TTC549 (cell line): ENCODE measurements around the gene MYO5B.

Experiments used
- FAIRE-seq: peaks from 2 replicates; lab custom pipeline; 2012; peaks lifted over from hg19 to GRCh38; lab: Jason Lieb, UNC

Gene MYO5B

DNA sequence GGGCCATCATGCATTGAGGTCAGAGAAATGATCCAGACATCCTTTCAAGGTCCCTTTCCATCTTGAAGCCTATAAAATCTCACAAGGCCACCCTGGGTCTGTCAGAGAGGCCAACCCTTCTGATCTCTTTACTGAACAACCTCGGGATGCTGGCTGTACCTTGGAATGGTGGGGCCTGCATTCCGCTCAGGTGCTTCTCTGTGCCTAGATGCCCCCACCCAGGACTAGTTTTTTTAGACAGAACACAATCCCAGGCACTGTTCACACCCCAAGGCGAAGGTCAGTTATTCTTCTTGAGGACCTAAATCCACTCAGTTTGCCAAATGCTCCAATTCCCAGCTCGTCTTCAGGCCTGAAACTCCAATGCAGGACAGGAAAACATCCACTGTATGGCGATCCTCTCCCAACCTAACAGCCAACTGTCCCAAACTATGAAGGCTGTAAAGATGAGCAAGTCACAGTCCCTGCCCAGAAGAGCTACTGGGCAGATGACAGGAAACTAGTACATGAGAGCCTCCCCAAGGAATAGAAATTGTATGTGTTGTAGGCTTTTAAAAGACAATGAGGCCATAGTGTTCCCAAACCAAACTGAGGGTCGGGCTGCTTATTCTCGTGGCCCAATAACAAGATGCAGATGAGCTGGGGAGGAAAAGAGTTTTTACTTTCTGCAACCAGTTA lies 227.2 kb downstream of the MYO5B start:
- FAIRE-seq: no peak

DNA sequence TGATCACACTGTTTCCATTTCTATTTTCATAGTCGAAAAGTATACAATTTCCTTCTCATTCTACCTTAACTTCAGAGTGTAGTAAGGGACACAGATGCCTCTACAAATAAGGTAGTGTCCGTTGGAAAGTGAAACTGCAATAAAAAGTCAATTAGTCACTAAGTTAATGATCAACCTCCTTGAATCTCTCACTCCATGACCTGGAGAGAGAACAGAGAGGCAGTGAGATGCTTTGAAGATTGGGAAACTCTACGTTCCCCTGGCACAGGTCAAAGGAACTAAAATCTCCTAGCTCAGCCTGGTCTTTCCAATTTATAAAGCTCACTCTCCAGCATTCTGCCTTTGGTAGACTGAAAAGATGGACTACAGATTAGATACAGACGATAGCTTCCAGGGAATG lies 227.8 kb downstream of the MYO5B start:
- FAIRE-seq: no peak

DNA sequence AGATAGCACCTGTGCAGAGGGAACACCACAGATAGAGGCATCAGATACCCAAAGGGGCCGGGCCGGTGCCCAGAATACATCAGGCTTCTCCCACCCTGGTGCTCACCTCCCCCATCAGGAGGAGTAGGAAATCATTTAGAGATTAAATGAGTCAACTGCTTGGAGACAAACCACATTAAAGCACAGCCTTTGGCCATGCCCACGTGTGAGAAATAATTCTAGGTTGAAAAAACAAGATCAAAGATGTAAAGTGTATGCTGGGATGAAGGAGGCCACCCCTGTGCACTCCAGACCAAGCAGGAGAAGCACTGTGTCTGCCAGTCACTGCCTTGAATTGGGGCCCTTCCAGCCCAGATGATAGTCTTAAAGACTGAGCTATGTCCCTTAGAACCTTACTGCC lies 228.9 kb downstream of the MYO5B start:
- no peak for FAIRE-seq

DNA sequence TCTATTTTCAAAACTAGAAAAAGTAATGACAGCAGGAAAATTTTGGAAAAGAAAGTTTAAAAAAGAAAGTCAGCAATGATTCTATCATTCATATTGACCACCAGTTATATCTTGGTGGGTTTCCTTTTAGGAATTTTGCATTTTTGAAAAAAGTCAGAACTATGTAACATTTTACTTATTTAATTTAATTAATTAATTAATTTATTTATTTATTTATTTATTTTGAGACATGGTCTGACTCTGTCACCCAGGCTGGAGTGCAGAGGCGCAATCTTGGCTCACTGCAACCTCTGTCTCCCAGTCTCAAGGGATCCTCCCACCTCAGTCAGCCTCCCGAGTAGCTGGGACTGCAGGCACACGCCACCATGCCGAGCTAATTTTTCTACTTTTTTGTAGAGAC lies 231.7 kb downstream of the MYO5B start:
- FAIRE-seq: no peak

DNA sequence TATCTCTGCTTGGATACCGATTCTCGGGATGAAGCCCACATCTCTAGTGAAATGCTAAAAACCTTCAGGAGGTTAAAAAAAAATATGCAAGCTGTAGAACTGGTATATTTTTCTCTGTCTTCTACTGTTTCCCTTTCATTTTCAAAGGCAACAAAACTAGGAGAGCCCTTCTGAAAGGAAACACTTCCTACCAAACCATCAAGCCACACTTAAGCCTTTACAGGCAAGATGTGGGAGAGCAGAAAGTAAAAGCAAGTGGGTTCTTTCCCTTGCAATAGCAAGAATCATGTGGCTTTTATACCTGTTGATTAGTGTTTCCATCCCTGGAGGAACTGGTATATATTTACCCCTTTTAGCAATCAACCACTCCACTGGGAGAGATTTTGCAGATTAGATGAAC lies 233.7 kb downstream of the MYO5B start:
- FAIRE-seq: no peak

DNA sequence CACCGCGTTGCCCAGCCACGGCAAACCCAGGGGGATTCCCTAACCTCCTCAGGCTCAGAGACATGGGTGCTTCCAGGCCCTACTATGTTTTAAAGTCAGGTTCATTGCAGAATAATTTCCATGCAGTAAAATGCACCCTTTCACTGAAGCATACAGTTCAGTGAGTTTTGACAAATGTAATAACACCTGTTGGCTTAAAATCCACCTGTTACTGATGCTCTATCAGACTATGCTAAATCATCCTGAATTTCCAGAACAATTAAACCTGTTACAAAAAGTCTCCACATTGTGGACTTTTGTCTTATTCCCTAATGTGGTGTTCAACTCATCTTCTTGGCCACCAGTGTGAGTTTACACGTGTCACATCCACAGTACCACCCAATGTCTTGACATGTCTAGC lies 234.6 kb downstream of the MYO5B start:
- no peak for FAIRE-seq

DNA sequence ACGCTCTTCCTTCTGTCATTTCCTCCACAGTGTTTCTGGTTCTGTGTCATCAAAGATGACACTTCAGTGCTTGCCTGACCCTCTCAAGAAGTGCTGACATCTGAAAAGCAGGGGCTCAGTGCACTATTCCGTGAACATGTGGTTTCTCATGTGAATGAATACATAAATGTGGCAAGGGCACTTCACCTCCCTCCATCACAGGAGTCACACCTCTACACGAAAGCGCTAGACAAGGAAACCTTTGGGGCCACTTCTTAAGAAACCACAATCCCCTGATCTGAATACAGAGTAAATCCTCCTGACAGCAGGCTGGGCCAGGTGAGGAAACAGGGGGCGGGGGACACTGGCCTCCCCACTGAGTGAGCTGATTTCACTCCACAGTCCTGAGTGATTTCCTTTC lies 235.8 kb downstream of the MYO5B start:
- no peak for FAIRE-seq

DNA sequence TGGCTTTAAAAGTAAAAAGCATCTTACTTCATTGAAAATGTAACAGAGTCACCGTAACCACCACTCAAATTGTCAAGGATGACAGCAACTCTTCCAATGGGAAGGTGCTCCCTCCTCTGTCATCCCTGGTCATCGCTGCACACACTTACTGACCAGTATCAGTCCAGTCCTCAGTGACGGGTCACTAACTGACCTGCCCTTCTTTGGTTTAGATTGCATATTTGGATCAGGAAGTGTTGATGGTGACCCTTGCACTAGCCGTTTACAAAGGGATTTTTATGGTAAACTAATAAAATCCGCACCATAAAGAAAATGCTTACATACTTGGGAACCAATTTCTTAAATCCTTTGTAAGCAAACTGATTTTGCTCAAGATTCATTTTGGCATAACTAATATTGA lies 239.7 kb downstream of the MYO5B start:
- no peak for FAIRE-seq

DNA sequence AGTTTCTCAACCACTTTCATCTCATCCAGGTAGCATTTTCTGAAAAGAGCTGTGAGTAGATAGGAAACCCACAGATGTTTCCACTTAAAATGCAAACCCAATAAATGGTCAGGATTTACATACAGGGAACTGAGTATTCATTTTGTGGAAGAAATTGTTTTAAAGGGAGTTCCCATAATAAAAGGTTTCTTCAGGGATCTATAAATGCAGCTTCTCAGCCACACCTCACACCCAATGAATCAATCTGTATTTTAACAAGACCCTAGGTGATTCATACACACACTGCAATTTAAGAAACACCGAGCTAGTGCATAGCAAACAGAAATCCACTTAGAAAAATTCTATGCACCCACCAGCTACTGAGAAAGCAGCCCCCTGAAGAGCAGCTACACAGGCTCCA lies 241.6 kb downstream of the MYO5B start:
- FAIRE-seq: no peak

DNA sequence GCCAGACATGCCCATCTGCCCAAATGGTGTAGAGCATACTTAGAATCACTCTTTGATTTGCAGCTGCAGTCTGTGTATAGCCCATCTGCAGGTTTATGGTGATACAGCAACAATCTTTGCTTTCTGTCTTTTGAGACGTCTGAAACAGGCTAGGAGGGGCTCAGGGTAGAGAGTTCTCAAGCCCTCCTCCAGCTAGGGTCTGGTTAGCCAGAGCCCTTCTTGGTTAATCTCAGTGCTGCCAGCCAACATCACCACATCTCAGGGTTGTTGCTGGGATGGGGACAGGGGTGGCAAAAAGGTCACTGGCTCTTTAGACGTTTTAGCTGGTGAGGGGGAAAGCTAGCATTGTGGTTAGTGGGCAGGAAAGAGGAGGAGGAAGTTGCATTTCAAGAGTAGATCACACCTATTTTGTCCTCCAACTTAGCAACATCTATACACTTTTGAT lies 245.0 kb downstream of the MYO5B start:
- FAIRE-seq: no peak

DNA sequence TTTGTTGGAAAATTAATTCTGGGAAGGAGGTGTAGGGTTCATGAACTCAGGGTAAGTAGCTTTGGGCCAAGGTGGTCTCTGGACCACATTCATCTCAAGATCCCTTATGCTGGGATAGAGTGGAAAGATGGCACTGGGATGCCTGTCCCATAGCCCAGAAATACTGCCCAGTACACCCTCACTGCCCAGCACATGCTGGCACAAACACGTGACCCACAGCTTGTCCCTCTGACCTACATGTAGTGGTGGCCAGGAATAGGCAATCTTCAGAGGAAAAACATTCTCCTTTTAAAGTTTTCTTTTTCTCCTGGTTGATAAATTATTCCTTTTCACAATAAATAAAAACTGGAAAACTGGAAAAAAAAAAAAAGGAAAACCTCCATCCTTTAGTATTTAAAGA lies 246.0 kb downstream of the MYO5B start:
- FAIRE-seq: no peak

DNA sequence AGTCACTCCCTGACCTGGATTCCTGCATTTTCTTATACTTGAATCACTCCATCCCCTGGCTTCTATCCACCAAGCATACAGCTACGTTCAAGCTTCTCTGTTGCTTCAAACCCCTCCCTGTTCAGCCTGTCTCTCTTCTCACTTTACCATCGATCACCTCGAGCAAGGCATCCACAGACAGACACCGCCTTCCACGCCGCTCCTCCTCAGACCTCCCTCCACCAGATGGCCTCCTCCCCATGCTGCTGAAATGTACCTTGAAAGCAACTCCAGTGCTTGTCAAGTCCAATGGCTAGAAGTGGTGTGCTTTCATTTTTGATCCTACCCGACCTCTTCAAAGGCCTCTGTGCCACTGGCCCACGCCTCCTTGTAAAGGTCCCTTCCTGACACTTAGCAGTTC lies 250.3 kb downstream of the MYO5B start:
- no peak for FAIRE-seq

DNA sequence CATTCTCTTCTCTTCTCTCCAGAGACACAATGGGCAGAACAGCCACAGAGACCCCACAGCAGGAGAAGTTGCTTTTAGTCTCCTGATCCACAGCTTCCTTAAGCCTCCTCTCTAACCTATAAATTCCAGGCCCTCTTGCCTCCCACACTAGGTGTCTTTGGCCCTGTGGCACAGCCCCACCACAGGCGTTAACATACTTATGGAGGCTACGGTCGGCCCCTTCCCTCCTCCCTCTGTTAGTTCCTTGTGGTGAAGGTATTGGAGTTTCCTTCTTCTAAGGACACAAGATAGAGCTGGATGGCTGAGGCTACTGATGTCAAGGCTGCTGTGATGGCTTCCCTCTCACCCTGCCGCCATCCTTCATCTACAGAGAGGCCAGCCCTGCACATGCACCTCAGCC lies 258.1 kb downstream of the MYO5B start:
- no peak for FAIRE-seq

DNA sequence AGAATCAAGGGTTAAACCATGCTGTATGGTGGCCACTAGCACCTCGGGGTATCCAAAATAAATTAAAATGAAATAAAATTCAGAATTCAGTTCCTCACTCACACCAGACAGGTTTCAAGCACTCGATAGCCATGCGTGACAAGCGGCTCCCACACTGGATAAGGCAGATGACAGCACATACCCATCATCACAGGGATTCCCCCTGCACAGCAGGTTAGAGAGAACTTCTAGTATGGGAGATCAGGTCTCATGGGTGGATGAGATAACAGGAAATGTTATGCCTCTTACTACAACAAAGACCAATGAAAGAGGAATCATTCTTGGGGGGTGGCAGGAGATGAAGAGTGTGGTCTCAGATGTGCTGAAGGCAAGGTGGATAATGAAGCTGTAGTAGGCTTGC lies 259.7 kb downstream of the MYO5B start:
- no peak for FAIRE-seq

DNA sequence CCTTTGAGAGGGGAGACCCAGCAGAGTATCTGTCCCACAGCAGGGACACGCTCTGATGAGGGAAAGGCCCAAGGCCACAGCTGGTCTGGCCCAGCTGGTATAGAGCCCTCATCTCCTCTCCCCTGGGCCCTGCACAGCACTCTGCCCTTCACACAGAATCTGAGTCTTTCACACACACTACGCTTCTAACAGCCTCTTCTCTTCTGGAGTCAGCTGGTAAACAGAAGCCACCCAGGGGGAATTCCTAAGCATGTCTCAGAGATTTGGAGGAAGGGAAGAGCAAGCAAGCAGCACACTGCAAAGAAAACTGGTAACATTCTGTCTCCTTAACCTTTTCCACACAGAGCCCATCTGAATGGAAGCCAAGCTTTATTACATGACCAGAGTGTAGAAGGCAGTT lies 260.5 kb downstream of the MYO5B start:
- no peak for FAIRE-seq

DNA sequence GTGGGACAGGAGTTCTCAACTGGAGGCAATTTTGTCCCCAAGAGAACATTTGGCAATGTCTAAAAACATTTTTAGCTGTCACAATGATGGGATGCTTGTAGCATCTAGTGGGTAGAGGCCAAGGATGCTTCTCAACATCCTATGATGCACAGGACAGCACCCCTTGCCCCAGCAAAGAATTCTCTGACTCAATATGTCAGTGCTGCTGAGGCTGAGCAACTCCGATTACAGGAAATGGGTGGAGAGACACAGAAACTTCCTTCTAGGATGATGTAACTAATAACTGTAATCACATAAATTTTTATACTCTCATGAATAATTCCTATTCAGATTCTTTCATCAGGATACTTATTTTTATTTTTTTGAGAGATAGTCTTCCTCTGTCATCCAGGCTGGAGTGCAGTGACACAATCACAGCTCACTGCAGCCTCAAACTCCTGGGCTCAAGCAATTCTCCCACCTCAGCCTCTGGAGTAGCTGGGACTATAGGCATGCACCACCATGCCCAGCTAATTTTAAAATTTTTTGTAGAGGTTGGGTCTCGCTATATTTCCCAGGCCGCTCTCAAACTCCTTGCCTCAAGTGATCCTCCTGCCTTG lies 261.3 kb downstream of the MYO5B start:
- FAIRE-seq: no peak

DNA sequence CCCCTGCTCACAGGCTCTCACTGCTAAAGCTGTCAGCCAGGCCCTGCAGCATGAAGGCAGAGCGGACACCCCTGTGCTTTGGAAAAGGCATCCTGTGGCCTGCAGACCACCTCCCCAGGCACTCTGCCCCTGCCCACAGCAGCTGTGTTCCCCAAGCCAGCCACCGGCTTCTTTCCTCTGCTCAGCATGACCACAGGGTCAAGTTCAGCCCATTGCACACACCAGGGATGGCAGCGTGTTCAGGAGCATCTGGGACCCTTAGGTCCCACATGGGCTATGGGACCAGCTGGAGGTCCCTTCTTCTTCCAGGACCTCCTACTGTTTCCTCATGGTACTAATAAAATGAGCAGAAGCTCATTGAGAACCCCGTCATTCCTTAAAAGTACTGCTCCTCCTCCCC lies 263.2 kb downstream of the MYO5B start:
- FAIRE-seq: no peak

DNA sequence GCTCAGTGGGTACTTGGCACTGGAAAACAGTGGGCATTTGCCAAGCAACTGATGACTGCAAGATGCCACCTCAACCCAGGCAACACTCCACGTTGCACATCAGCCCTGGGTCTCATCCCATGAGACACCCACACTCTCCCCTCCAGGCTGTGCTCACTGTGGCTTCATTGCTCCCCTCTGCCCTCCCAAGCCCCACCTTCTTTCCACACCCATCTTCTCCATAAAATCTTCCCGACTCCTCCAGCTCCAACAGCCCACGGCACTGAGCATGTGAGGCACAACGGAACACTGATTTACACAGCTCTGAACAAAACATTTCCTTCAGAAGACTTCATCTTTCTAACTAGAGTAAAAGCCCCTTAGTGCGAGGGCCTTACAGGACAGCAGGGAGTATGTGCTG lies 263.8 kb downstream of the MYO5B start:
- FAIRE-seq: no peak

DNA sequence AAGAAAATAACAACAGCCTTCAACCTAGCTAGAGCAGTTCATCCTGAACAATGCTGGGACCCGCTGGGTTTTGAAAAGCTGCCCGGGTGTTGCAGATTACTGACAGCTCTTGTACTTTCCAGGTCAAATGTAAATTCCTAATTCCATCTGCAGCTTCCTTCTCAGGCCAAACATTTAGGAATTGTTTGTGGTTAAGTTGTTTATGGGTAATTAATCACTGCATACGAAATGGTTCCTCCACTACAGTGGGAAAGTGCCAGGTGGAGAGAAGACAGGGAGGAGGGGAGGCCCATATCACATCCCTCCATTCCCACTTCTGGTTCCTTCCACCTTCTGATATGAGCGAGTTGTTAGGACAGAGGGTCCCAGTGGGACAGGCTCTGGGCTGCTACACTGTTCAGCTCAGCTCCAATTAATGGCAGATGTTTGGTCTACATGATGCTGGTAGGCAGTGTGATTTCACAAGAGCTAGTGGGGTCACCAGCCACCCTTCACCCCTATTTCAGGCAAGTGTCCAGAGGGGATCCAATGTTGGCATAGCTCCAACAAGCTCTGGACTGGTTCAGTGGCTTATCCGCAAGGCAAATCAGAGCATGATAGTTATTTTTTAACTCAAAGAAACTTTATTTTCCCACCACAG lies 268.7 kb downstream of the MYO5B start:
- FAIRE-seq: no peak

DNA sequence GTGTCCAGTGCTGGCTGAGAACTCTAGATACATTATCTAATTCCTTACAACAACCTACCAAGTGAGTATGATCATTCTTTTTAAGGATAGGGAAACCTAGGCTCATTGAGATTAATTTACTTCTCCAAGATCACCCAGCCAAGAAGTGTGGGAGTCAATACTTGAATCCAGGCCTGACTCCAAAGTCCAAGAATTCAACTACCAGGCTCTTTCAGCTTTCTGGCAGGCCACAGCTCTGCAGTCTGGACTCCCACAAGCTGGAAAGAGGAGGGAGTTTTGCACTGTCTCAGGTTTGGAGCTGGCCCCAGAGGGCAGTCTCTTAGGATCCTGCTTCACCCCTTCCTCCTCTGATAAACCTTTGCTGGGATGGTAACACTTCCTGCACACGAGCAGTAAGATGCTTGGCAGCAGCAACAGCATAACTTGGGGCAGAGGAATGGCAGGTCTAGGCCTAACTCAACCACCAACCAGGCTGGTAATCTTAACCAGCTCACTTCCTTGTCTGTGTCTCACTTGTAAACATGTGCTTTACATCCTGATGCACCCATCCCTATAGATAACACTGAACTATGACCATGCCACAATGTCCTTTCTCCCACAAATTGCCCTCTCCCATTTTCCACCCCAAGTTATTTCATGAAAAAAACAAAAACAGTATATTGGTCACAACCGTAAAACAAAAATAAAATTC lies 270.5 kb downstream of the MYO5B start:
- FAIRE-seq: no peak

DNA sequence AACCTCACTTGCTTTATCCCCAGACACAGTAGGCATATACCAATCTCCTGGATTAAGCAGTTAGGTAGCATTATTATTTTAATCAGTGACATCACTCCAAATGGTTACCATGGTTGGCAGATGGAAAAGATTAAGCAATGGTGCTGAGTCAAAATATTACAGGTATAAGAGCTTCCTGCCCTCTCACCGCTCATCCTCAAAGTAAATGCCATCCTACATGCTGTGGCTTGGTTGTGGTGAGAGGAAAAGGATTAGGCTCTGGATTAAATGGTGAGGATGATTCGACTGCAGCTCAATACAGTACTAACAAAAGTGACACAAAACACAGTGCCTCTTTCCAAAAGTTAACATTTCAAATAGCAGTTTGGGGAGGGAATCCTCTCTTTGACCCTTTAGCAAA lies 272.7 kb downstream of the MYO5B start:
- FAIRE-seq: no peak

DNA sequence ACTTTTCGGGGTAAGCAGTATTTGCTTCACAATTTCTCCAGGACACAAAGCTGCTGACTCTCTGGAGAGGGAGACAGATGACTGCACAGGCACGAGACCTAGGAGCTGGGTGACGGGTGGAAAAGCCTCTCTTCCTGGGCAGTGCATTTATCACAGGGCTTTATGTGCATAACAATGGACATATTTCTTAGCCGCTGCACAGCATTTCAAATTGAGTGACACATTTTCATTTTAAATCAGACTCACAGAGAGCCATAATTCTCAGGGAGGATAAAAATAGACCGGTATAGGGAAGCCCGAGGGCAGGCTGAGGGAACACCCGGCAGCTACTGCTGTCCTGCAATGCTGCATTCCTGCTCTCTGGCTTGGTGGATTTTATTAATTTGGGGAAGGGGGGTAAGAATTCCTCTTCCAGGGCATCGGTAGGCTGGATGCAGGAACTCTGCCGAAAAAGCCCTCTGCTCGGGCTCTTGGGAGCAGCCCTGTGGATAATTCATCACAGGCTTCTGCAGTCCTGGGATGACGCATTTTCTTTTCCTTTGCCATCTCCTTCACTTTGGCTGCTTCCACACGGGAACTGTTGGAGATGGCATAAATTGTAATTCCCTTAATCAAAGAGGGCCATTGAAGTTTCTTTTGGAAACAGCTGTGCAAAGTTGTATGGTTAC lies 273.5 kb downstream of the MYO5B start:
- no peak for FAIRE-seq

DNA sequence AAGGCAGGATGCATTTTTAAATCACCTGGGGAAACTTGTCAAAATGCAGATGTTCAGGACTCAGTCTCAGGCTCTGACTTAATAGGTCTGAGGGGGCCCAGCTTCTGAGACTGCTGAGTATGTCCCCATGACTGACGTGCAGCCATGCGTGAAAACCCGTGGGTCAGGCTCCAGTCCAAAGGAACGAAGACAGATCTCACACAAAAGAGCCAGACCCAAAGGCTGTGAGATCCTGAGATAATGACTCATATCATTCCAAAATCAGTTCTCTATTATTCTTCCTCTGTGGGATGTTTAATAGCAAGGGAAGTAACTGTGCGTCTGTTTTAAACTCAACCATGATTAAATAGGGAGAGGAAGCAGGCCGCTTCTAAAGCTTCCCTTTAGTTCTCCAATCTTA lies 274.2 kb downstream of the MYO5B start:
- FAIRE-seq: no peak
